Osteoblast (primary cell): Measurements from ENCODE around the gene SNAI3. TPM values are rescaled to one million over a fixed set of nuclear protein-coding genes. Genes with fewer than 3 reads are reported as not detected.

Source experiments
- DNase-seq: peaks from one replicate; pipeline ENCODE4 v3.0.0; 2011; ENCODE audit warnings: low spot score, mixed read lengths; ENCODE audit not compliant: insufficient read length; ENCODE audit errors: missing footprints
- H2AFZ ChIP-seq: 2 replicates; pipeline ENCODE4 v1.6.0; 2011; ENCODE audit warnings: mild to moderate bottlenecking, low read length
- H3K27ac ChIP-seq: 2 replicates; pipeline ENCODE4 v1.5.1; 2011; ENCODE audit warnings: mild to moderate bottlenecking, low read depth, low read length, moderate library complexity
- H3K27me3 ChIP-seq: 2 replicates; pipeline ENCODE4 v1.6.0; 2012; ENCODE audit warnings: mild to moderate bottlenecking, control low read depth, inconsistent platforms, low read length, moderate library complexity; ENCODE audit not compliant: insufficient read depth
- H3K36me3 ChIP-seq: 2 replicates; pipeline ENCODE4 v1.5.1; 2011; ENCODE audit warnings: mild to moderate bottlenecking, low read length, control low read depth, moderate library complexity; ENCODE audit not compliant: insufficient read depth
- H3K4me1 ChIP-seq: 2 replicates; pipeline ENCODE4 v1.5.1; 2011; ENCODE audit warnings: mild to moderate bottlenecking, low read length, control low read depth, moderate library complexity; ENCODE audit not compliant: insufficient read depth
- H3K4me2 ChIP-seq: 2 replicates; pipeline ENCODE4 v1.6.0; 2011; ENCODE audit warnings: mild to moderate bottlenecking, low read length; ENCODE audit not compliant: insufficient read depth
- H3K4me3 ChIP-seq: fragments of 200-600 bp; sonication (generic); 3 replicates; pipeline ENCODE4 v1.5.1; 2012; ENCODE audit warnings: mild to moderate bottlenecking, low read length, inconsistent platforms; ENCODE audit not compliant: insufficient read depth
- H3K79me2 ChIP-seq: 2 replicates; pipeline ENCODE4 v1.6.0; 2012; ENCODE audit warnings: mild to moderate bottlenecking, low read length, control low read depth, inconsistent platforms; ENCODE audit not compliant: insufficient read depth
- H3K9me3 ChIP-seq: 2 replicates; pipeline ENCODE4 v1.5.1; 2011; ENCODE audit warnings: low read depth, low read length, control low read depth
- H4K20me1 ChIP-seq: 2 replicates; pipeline ENCODE4 v1.6.0; 2012; ENCODE audit warnings: mild to moderate bottlenecking, low read length, control low read depth; ENCODE audit not compliant: insufficient read depth
- CTCF ChIP-seq: IDR thresholded peaks from 2 replicates; pipeline ENCODE4 v1.5.1; 2011; ENCODE audit warnings: mild to moderate bottlenecking, low read depth, low read length, moderate library complexity; ENCODE audit errors: extremely low read depth
- total RNA-seq: library from RNA; depleted of rRNA; stranded (reverse); fragments of >200 nt; gene quantifications from 2 replicates; pipeline ENCODE4 v1.2.3, GENCODE V29; 2012

The SNAI3 gene
- total RNA-seq, 1 donor: not detected

- peak; percentile 78 for TF ChIP-seq CTCF
- Histone ChIP-seq H4K20me1 (no peaks in the 10 kb centered on the region), H3K27me3 (peaks cover 22% of the 10 kb centered on the region), H3K9me3 (no peaks in the 10 kb centered on the region), H3K4me1 (peaks cover 29% of the 10 kb centered on the region), H3K79me2 (no peaks in the 10 kb centered on the region), H3K27ac (no peak overlapping the region), H3K4me3 (peak overlapping the region; percentile 66), H2AFZ (no peak overlapping the region), H3K36me3 (no peaks in the 10 kb centered on the region), H3K4me2 (peak overlapping the region; percentile 82)
- DNase-seq: peak; percentile 99
Measured at GRCh38 chr16:88685156-88686061, 898 bp downstream of the SNAI3 start.

- peaks cover 29% of the 10 kb centered on the region for H3K4me1 ChIP-seq
- peaks cover 22% of the 10 kb centered on the region for H3K27me3 ChIP-seq
- no peak for DNase-seq
- H2AFZ ChIP-seq: no peak overlapping the region
- H3K4me3 ChIP-seq: no peak overlapping the region
- no peak for TF ChIP-seq CTCF
- H3K4me2 ChIP-seq: peak overlapping the region; percentile 82
- H3K36me3 ChIP-seq: no peaks in the 10 kb centered on the region
- no peaks in the 10 kb centered on the region for H4K20me1 ChIP-seq
- no peaks in the 10 kb centered on the region for H3K9me3 ChIP-seq
- H3K79me2 ChIP-seq: no peaks in the 10 kb centered on the region
- H3K27ac ChIP-seq: no peak overlapping the region
Measured at GRCh38 chr16:88684569-88685155, 1.6 kb downstream of the SNAI3 start.

- peak overlapping the region; percentile 34 for H3K4me2 ChIP-seq
- no peak for TF ChIP-seq CTCF
- peaks cover 2% of the 10 kb centered on the region for H4K20me1 ChIP-seq
- H2AFZ ChIP-seq: peak overlapping the region; percentile 15
- H3K79me2 ChIP-seq: no peaks in the 10 kb centered on the region
- no peak overlapping the region for H3K4me3 ChIP-seq
- no peak overlapping the region for H3K27ac ChIP-seq
- H3K4me1 ChIP-seq: peaks cover 27% of the 10 kb centered on the region
- H3K27me3 ChIP-seq: peaks cover 37% of the 10 kb centered on the region
- DNase-seq: no peak
- H3K36me3 ChIP-seq: no peaks in the 10 kb centered on the region
- H3K9me3 ChIP-seq: no peaks in the 10 kb centered on the region
Measured at GRCh38 chr16:88681709-88682451, 4.4 kb downstream of the SNAI3 start.
